Measurements from ENCODE around the gene PDPK1. TPM values are rescaled to one million over a fixed set of nuclear protein-coding genes. Genes with fewer than 3 reads are reported as not detected.

PDPK1 gene
- total RNA-seq, 4 donors from 2014 or later = 24.5 to 42.4 (median 34.7) TPM

DNA sequence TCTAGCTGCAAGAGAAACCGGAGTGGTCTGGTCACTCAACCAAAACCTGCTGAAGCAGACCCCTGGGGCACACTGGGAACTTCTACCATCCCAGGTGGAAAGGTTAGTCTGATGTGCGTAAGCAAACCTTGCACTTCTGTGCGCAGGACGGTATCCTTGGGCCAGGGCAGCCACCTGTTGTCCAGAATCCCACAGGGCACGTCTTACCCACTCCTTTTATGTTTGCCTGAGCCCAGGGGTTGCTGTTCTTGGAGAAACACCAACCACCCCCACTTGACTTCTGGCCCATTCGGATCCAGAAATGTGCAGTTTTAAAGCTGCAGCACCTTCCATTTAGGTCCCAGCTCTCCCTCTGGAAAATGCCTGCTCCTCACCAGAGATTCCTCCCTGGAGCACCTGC lies 44.2 kb upstream of the PDPK1 start:
- in situ Hi-C loops (cut with MboI; ENCODE audit: low sequenced_read_pairs in 4 of 4) = loop anchor here in 3 of 4 donors (5.0 to 25.0 kb wide), 3 partner anchors 146 to 156 kb away; partner anchors contain the start of gene ABCA3 (in 2 of the 3)
- Histone ChIP-seq H3K36me3 (no peaks in the 10 kb centered on the region), H3K27me3 (no peaks in the 10 kb centered on the region), H3K27ac (no peak overlapping the region), H3K4me3 (no peak overlapping the region), H3K4me1 (peaks cover 16 to 18% of the 10 kb centered on the region in 2 donors), H3K9me3 (no peaks in the 10 kb centered on the region)
- DNase-seq (no peak), ATAC-seq (no peak)
- intact Hi-C loops (cut with DNase I; ENCODE audit: low total_unique reads) = no loop called here
- TF ChIP-seq, protein P1, sequence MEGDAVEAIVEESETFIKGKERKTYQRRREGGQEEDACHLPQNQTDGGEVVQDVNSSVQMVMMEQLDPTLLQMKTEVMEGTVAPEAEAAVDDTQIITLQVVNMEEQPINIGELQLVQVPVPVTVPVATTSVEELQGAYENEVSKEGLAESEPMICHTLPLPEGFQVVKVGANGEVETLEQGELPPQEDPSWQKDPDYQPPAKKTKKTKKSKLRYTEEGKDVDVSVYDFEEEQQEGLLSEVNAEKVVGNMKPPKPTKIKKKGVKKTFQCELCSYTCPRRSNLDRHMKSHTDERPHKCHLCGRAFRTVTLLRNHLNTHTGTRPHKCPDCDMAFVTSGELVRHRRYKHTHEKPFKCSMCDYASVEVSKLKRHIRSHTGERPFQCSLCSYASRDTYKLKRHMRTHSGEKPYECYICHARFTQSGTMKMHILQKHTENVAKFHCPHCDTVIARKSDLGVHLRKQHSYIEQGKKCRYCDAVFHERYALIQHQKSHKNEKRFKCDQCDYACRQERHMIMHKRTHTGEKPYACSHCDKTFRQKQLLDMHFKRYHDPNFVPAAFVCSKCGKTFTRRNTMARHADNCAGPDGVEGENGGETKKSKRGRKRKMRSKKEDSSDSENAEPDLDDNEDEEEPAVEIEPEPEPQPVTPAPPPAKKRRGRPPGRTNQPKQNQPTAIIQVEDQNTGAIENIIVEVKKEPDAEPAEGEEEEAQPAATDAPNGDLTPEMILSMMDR (IDR thresholded peaks at IDR 0.05 in 4 of 5, conservative IDR thresholded peaks at IDR 0.05 in 1 of 5) = no peak
- no peak for TF ChIP-seq POLR2A (IDR thresholded peaks at IDR 0.05)

DNA sequence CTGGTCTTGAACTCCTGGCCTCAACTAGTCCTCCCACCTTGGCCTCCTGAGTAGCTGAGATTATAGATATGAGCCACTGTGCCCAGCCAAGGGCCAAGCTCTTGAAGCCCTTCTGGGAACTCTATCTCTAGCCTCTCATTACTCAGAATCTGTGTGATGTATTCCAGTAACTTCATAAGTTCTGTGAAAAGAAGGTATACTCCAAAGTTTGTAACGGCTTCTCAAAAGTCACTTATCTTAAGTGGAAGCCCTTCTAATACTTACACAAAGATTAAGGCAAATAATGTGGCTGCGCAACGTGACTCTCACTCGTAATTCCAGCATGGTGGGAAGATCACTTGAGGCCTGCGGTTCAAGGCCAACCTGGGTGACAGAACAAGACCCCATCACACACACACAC lies 43.2 kb upstream of the PDPK1 start:
- H3K36me3 ChIP-seq = no peaks in the 10 kb centered on the region
- H3K27ac ChIP-seq = no peak overlapping the region
- intact Hi-C loops (cut with DNase I; ENCODE audit: low total_unique reads) = loop anchor here (5.0 kb wide), 1 partner anchor 32 kb away; the partner anchor contains the start of gene TEDC2
- TF ChIP-seq, protein P1 (IDR thresholded peaks at IDR 0.05 in 4 of 5, conservative IDR thresholded peaks at IDR 0.05 in 1 of 5) = no peak
- TF ChIP-seq POLR2A (IDR thresholded peaks at IDR 0.05) = no peak
- DNase-seq = no peak
- in situ Hi-C loops (cut with MboI; ENCODE audit: low sequenced_read_pairs in 4 of 4) = loop anchor here in 3 of 4 donors (5.0 to 25.0 kb wide), 3 partner anchors 147 to 157 kb away; partner anchors contain the start of gene ABCA3 (in 2 of the 3)
- no peaks in the 10 kb centered on the region for H3K27me3 ChIP-seq
- H3K4me1 ChIP-seq = peaks cover 21 to 28% of the 10 kb centered on the region in 2 donors
- no peak overlapping the region for H3K4me3 ChIP-seq
- ATAC-seq = no peak
- H3K9me3 ChIP-seq = no peaks in the 10 kb centered on the region

DNA sequence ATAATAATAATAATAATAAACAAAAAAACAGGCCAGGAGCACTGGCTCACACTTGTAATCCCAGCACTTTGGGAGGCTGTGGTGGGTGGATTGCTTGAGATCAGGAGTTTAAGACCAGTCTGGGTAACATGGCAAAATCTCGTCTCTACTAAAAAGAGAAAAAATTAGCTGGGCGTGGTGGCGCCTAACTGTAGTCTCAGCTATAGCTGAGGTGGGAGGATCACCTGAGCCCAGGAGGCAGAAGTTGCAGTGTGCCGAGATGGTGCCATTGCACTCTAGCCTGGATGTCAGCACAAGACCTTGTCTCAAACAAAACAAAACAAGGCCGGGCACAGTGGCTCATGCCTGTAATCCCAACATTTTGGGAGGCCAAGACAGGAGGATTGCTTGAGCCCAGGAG lies 42.8 kb upstream of the PDPK1 start:
- H3K36me3 ChIP-seq = no peaks in the 10 kb centered on the region
- intact Hi-C loops (cut with DNase I; ENCODE audit: low total_unique reads) (loop anchor here (5.0 kb wide), 1 partner anchor 33 kb away; the partner anchor contains the start of gene TEDC2), in situ Hi-C loops (cut with MboI; ENCODE audit: low sequenced_read_pairs in 4 of 4) (loop anchor here in 2 of 4 donors (10.0 to 25.0 kb wide), 2 partner anchors 150 to 158 kb away; partner anchors contain the start of gene ABCA3 (in 2 of the 2))
- ATAC-seq = no peak
- H3K4me3 ChIP-seq = no peak overlapping the region
- peaks cover 21 to 29% of the 10 kb centered on the region in 2 donors for H3K4me1 ChIP-seq
- no peak for DNase-seq
- no peaks in the 10 kb centered on the region for H3K9me3 ChIP-seq
- TF ChIP-seq POLR2A (IDR thresholded peaks at IDR 0.05) = no peak
- TF ChIP-seq, protein P1 (IDR thresholded peaks at IDR 0.05 in 4 of 5, conservative IDR thresholded peaks at IDR 0.05 in 1 of 5) = no peak
- no peaks in the 10 kb centered on the region for H3K27me3 ChIP-seq
- H3K27ac ChIP-seq = no peak overlapping the region

DNA sequence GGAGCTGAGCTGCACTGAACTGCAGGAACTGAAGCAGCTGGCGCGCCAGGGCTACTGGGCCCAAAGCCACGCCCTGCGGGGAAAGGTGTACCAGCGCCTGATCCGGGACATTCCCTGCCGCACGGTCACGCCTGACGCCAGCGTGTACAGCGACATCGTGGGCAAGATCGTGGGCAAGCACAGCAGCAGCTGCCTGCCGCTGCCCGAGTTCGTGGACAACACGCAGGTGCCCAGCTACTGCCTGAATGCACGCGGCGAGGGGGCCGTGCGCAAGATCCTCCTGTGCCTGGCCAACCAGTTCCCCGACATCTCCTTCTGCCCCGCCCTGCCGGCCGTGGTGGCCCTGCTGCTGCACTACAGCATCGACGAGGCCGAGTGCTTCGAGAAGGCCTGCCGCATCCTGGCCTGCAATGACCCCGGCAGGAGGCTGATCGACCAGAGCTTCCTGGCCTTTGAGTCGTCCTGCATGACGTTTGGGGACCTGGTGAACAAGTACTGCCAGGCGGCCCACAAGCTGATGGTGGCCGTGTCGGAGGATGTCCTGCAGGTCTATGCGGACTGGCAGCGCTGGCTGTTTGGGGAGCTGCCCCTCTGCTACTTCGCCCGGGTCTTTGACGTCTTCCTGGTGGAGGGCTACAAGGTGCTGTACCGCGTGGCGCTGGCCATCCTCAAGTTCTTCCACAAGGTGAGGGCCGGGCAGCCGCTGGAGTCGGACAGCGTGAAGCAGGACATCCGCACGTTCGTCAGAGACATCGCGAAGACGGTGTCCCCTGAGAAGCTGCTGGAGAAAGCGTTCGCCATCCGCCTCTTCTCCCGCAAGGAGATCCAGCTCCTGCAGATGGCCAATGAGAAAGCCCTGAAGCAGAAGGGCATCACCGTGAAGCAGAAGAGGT lies 41.4 kb upstream of the PDPK1 start:
- H3K27ac ChIP-seq = peak overlapping the region in 2 of 4 donors; percentile 46 to 71
- no peaks in the 10 kb centered on the region for H3K9me3 ChIP-seq
- ATAC-seq (no peak), DNase-seq (no peak)
- intact Hi-C loops (cut with DNase I; ENCODE audit: low total_unique reads) = loop anchor here (5.0 kb wide), 1 partner anchor 34 kb away; the partner anchor contains the start of gene TEDC2
- H3K36me3 ChIP-seq = no peaks in the 10 kb centered on the region
- TF ChIP-seq, protein P1 (IDR thresholded peaks at IDR 0.05 in 4 of 5, conservative IDR thresholded peaks at IDR 0.05 in 1 of 5) = no peak
- TF ChIP-seq POLR2A (IDR thresholded peaks at IDR 0.05) = no peak
- no peak overlapping the region for H3K4me3 ChIP-seq
- in situ Hi-C loops (cut with MboI; ENCODE audit: low sequenced_read_pairs in 4 of 4) = loop anchor here in 2 of 4 donors (10.0 to 25.0 kb wide), 2 partner anchors 152 to 159 kb away; partner anchors contain the start of gene ABCA3 (in 2 of the 2)
- peaks cover 24 to 32% of the 10 kb centered on the region in 2 donors for H3K4me1 ChIP-seq
- H3K27me3 ChIP-seq = no peaks in the 10 kb centered on the region

All from gastrocnemius medialis (tissue), 4 donors.